ENCODE measurements around the gene SPIRE1. TPM values are rescaled to one million over a fixed set of nuclear protein-coding genes. Genes with fewer than 3 reads are reported as not detected.

SPIRE1 gene
- total RNA-seq, 2 experiments from 2014 or later, result 2.5 to 2.7 TPM

DNA sequence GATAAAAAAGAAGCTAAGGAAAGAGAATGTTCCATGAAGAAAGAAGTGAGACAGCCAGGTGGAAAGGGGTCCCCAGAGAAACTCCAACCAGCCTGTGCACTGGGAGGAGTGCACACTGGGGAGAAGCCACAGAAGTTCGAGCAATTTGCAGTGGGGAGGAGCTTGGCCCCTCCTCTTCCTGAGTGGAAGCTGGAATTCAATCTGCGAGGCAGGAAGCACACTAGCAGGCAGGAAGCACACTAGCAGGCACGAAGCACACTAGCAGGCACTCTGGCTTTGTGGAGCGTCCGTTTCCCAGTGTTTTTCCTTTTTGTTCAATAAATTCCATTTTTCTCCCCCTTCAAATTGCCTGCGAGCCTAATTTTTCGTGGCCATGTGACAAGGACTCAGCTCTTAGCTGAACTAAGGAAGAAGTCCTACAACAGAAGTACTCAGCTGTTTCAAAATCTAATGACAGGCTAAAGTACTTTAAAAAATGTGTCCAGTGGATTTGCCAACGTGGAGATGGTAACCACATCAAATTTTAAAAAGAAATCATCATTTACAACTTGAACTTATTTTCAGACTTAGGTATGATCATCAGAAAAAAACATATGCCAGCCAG, 21.4 kb upstream of the SPIRE1 start:
- ChIA-PET POLR2A (interaction anchor here (1.4 kb wide), 1 partner anchor 23 kb away, joined by 5 read pairs; the partner anchor contains the start of gene CEP76), CTCF (no interaction called here)
- peaks cover 10% of the 10 kb centered on the region for H3K4me1 Mint-ChIP-seq (ENCODE audit: low read depth)
- H3K9me3 Mint-ChIP-seq (ENCODE audit: insufficient read depth), result no peaks in the 10 kb centered on the region
- no peak for ATAC-seq
- H3K27ac Mint-ChIP-seq, result peak overlapping the region; percentile 67
- H3K4me3 Mint-ChIP-seq, result no peak overlapping the region
- no peak for DNase-seq
- no peaks in the 10 kb centered on the region for H3K27me3 Mint-ChIP-seq (ENCODE audit: low read depth)
- peaks cover 28% of the 10 kb centered on the region for H3K36me3 Mint-ChIP-seq (ENCODE audit: low read depth)

DNA sequence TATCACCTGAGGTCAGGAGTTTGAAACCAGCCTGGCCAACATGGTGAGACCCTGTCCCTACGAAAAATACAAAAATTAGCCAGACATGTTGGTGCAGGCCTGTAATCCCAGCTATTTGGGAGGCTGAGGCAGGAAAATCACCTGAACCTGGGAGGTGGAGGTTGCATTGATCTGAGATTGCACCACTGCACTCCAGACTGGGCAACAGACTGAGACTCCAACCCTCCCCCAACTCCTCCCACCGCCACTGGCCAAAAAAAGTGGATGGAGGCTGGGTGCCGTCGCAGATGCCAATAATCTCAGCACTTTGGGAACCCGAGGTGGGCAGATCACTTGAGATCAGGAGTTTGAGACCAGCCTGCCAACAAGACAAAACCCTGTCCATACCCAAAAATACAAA, 10.1 kb upstream of the SPIRE1 start:
- Mint-ChIP-seq H3K9me3 (ENCODE audit: insufficient read depth) (no peaks in the 10 kb centered on the region), H3K27me3 (ENCODE audit: low read depth) (no peaks in the 10 kb centered on the region), H3K36me3 (ENCODE audit: low read depth) (peaks cover 5% of the 10 kb centered on the region), H3K4me3 (no peak overlapping the region), H3K27ac (no peak overlapping the region), H3K4me1 (ENCODE audit: low read depth) (no peaks in the 10 kb centered on the region)
- no peak for DNase-seq
- no peak for ATAC-seq
- ChIA-PET CTCF (interaction anchor here (1.1 kb wide), 1 partner anchor 277 kb away, joined by 4 read pairs; no protein-coding TSS in a partner anchor), POLR2A (no interaction called here)

DNA sequence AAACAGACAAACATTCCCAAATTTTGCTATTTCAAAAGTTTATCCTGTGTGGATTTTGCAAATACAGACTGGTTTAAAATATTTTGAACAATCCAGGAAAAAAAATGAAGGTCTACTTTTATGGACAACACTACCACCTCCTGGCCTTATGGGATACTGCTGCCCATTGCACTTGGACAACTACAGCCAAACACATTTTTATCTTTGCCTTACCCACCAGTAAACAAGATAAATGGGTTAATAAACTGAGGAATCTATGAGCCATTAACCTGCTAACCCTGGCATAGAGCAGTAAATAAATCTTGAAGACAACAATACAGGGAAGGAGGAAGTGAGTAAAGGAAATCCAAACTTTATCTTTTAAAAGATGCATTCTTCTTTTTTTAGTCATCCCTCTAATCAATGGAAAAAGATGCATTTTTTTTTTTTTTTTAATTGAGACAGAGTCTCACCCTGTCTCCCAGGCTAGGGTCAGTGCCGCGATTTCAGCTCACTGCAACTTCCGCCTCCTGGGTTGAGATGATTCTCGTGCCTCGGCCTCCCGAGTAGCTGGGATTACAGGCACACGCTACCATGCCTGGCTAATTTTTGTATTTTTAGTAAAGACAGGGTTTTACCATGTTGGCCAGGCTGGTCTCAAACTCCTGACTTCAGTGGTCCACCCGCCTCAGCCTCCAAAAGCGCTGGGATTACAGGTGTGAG, 2.1 kb upstream of the SPIRE1 start:
- Mint-ChIP-seq H3K4me1 (ENCODE audit: low read depth) (peaks cover 10% of the 10 kb centered on the region), H3K9me3 (ENCODE audit: insufficient read depth) (no peaks in the 10 kb centered on the region), H3K36me3 (ENCODE audit: low read depth) (peaks cover 4% of the 10 kb centered on the region), H3K4me3 (no peak overlapping the region), H3K27ac (no peak overlapping the region), H3K27me3 (ENCODE audit: low read depth) (peaks cover 19% of the 10 kb centered on the region)
- ChIA-PET CTCF (interaction anchor here (1.0 to 7.1 kb wide), 8 partner anchors 20 to 332 kb away, joined by 3 to 73 read pairs (median 6); partner anchors contain the start of gene AFG3L2), POLR2A (no interaction called here)
- ATAC-seq (no peak), DNase-seq (peak; percentile 56)

DNA sequence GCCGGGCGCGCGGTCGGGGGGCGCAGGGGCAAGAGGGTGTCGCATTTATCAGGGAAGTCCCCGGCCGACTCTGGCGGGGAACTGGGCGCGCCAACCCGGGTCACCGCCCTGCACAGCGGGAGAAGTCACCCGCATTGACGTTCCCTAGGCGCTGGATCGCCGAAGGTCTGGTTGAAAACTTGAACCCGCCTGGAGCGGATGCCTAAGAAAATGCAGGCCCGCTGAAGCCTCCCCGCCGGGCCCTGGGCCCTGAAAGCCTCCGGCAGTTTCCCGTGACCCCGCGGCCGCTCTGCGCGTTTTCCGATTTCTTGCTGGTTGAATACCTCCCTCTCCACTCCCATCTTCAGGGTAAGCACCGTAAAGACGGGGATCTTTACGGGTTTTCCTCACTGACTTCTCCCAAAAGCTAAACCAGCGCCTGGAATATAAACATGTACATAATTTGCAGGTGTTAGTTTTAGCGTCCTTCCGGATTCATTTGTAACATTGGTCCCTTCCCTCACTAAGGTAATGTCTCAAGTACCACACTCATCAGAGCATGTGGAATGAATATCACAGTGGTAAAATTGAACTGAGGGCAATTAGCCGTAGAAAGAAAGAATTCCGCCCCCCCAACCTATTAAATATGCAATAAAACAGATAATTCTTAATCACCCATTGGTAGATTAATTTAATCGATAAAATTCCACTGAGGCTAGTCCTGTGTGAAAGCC, 675 bp upstream of the SPIRE1 start:
- ChIA-PET CTCF (interaction anchor here (1.1 to 7.1 kb wide), 6 partner anchors 18 to 331 kb away, joined by 3 to 73 read pairs (median 5); partner anchors contain the start of gene AFG3L2), POLR2A (no interaction called here)
- peak; percentile 34 for DNase-seq
- H3K4me1 Mint-ChIP-seq (ENCODE audit: low read depth), result peaks cover 10% of the 10 kb centered on the region
- H3K36me3 Mint-ChIP-seq (ENCODE audit: low read depth), result peaks cover 4% of the 10 kb centered on the region
- peak overlapping the region; percentile 65 for H3K4me3 Mint-ChIP-seq
- no peaks in the 10 kb centered on the region for H3K9me3 Mint-ChIP-seq (ENCODE audit: insufficient read depth)
- H3K27ac Mint-ChIP-seq, result no peak overlapping the region
- ATAC-seq, result no peak
- H3K27me3 Mint-ChIP-seq (ENCODE audit: low read depth), result peaks cover 19% of the 10 kb centered on the region

DNA sequence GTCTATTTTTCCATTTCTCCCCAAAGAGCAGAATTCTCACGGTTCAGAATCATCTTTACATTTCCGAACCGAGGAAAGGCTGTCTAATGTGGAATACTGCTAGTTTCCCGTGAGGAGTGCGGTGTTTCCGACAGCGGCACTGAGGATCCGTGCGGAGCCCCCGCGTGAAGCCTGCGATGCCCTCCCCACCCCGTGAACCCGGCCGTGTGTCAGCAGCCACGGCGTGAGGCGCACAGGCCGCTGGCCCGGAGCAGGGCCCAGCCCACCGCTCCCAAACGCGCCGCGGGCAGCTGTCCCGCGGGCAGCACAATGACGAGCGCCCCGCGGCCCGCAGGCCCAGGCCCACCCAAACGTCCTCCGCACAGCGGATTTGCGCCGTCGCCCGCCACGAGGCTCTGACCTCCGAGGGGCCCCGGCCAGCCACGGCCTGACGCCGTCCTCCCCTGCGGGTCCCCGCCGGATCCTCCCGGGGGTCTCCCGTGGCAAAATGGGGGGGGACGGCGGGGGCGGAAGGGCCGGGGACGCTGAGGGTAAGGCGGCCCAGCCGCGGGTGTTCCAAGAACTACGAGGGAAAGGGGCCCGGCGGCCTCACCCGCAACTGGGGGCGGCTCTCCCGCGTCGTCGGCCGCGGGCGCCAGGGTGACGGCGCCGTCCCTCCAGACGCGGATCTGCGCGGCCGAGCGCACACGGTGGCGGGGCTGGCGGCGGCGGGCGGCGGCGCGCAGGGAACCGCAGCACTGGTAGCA, 796 bp downstream of the SPIRE1 start:
- CTCF ChIA-PET, result interaction anchor here (1.1 to 7.1 kb wide), 2 partner anchors 244 to 264 kb away, joined by 3 to 73 read pairs; no protein-coding TSS in a partner anchor
- Mint-ChIP-seq H3K27ac (no peak overlapping the region), H3K4me1 (ENCODE audit: low read depth) (peaks cover 23% of the 10 kb centered on the region), H3K27me3 (ENCODE audit: low read depth) (peaks cover 19% of the 10 kb centered on the region), H3K36me3 (ENCODE audit: low read depth) (peaks cover 4% of the 10 kb centered on the region), H3K4me3 (peak overlapping the region; percentile 67), H3K9me3 (ENCODE audit: insufficient read depth) (no peaks in the 10 kb centered on the region)
- POLR2A ChIA-PET, result no interaction called here
- ATAC-seq (peak; percentile 65), DNase-seq (peak; percentile 27)

DNA sequence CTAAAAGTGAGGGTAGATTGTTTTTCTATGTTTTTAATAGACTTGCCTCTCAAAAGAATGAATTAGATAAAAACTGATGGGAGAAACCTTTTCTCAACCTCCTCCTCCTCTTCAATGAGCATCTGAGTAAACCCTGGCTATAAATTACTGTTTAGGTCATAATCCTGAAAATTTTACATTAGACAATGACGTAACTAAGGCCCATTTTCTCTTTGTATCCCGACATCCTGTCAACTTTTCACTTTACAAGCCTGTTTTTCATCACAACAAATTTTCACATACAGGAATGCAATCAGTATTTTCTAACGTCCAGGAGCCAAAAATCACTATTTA, 1.3 kb downstream of the SPIRE1 start:
- CTCF ChIA-PET, result no interaction called here
- Mint-ChIP-seq H3K27ac (peak overlapping the region; percentile 6), H3K9me3 (ENCODE audit: insufficient read depth) (no peaks in the 10 kb centered on the region), H3K27me3 (ENCODE audit: low read depth) (peaks cover 20% of the 10 kb centered on the region), H3K36me3 (ENCODE audit: low read depth) (peaks cover 4% of the 10 kb centered on the region), H3K4me3 (peak overlapping the region; percentile 67), H3K4me1 (ENCODE audit: low read depth) (peaks cover 23% of the 10 kb centered on the region)
- DNase-seq (no peak), ATAC-seq (no peak)
- POLR2A ChIA-PET, result no interaction called here

DNA sequence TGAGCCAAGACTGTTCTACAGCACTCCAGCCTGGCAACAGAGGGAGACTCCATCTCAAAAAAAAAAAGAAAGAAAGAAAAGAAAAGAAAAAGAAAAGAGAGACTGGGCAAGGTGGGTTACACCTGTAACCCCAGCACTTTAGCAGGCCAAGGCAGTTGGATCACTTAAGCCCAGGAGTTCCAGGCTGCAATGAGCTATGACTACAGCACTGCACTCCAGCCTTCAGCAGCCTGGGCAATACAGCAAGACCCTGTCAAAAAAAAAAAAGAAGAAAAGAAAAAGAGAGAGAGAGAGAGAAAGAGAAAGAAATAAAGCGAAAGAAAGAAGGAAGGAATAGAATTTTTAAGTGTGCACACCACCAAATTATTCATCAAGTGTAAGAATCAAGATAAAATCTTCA, 2.9 kb downstream of the SPIRE1 start:
- Mint-ChIP-seq H3K27me3 (ENCODE audit: low read depth) (peaks cover 21% of the 10 kb centered on the region), H3K27ac (no peak overlapping the region), H3K4me1 (ENCODE audit: low read depth) (peaks cover 23% of the 10 kb centered on the region), H3K9me3 (ENCODE audit: insufficient read depth) (no peaks in the 10 kb centered on the region), H3K4me3 (no peak overlapping the region), H3K36me3 (ENCODE audit: low read depth) (peaks cover 4% of the 10 kb centered on the region)
- no peak for ATAC-seq
- ChIA-PET CTCF (interaction anchor here (0.6 to 2.2 kb wide), 2 partner anchors 55 to 263 kb away, joined by 4 to 10 read pairs; no protein-coding TSS in a partner anchor), POLR2A (no interaction called here)
- no peak for DNase-seq

DNA sequence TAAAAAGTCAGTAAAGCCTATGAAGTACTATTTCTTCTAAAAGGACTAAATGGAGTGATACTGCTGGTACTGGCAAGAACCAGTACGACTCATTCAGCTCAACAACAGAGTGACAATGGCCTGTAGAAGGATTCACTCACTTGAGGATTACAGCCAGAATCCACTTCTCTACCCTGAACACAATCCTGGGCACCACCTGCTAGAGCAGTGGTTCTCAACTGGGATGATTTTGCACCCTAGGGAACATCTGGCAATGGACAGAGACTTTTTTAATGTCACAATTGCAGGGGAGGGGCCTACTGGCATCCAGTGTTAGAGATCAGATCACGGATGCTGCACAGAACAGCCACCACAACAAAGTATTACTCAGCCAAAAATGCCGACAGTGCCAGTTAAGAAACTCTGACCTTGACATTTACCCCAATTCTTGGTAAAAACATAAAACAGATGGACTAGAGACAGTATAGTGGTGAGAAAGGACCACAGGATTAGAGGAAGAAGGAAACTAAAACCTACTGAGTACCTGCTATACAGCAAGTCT, 5.0 kb downstream of the SPIRE1 start:
- Mint-ChIP-seq H3K9me3 (ENCODE audit: insufficient read depth) (no peaks in the 10 kb centered on the region), H3K4me1 (ENCODE audit: low read depth) (peaks cover 21% of the 10 kb centered on the region), H3K27ac (no peak overlapping the region), H3K4me3 (no peak overlapping the region), H3K36me3 (ENCODE audit: low read depth) (peaks cover 4% of the 10 kb centered on the region), H3K27me3 (ENCODE audit: low read depth) (peaks cover 14% of the 10 kb centered on the region)
- DNase-seq (peak; percentile 42), ATAC-seq (peak; percentile 25)
- CTCF ChIA-PET, result interaction anchor here (0.7 to 1.0 kb wide), 2 partner anchors 261 to 929 kb away, joined by 3 read pairs; no protein-coding TSS in a partner anchor
- POLR2A ChIA-PET, result no interaction called here

DNA sequence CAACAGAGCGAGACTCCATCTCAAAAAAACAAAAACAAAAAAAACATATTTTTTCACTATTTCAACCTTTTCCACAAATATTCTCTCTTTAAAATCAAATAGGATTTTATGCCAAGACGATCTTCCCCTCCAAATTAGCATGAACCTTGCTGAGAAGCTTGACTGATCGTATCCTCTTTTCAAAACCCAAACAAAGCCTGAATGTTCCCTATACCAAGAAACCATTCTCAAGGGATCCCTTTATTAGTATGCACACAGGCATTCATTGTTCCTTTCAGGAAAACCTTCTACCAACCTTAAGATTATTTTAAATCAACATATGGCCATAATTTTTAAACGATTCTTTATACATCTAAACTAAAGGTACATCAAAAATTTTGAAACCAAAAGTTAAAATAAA, 6.3 kb downstream of the SPIRE1 start:
- H3K27ac Mint-ChIP-seq, result no peak overlapping the region
- no peak for ATAC-seq
- CTCF ChIA-PET, result no interaction called here
- no peak for DNase-seq
- POLR2A ChIA-PET, result no interaction called here
- peaks cover 4% of the 10 kb centered on the region for H3K36me3 Mint-ChIP-seq (ENCODE audit: low read depth)
- H3K4me1 Mint-ChIP-seq (ENCODE audit: low read depth), result peaks cover 18% of the 10 kb centered on the region
- H3K9me3 Mint-ChIP-seq (ENCODE audit: insufficient read depth), result no peaks in the 10 kb centered on the region
- H3K4me3 Mint-ChIP-seq, result no peak overlapping the region
- peaks cover 13% of the 10 kb centered on the region for H3K27me3 Mint-ChIP-seq (ENCODE audit: low read depth)

DNA sequence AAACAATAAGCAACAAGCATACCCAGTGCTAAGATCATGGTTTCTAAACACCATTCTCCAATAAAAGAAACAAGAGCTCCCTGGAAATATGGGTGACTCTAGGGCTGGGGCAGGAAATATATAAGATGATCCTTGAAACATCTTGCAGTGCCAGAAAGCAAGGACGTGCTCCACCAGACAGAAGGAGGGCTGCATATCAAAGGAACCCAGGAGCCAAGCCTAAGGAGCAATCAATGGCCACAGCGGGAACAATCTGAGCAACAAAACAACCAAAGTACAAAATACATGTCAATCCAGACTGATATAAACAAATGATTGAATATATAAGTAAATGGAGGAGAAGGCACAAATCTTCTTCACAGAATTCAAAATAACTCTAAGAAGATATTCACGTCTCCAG, 10.1 kb downstream of the SPIRE1 start:
- peaks cover 6% of the 10 kb centered on the region for H3K4me1 Mint-ChIP-seq (ENCODE audit: low read depth)
- no peak for ATAC-seq
- H3K27me3 Mint-ChIP-seq (ENCODE audit: low read depth), result peaks cover 13% of the 10 kb centered on the region
- no peaks in the 10 kb centered on the region for H3K36me3 Mint-ChIP-seq (ENCODE audit: low read depth)
- no peak for DNase-seq
- no peak overlapping the region for H3K27ac Mint-ChIP-seq
- ChIA-PET POLR2A (no interaction called here), CTCF (no interaction called here)
- H3K9me3 Mint-ChIP-seq (ENCODE audit: insufficient read depth), result no peaks in the 10 kb centered on the region
- no peak overlapping the region for H3K4me3 Mint-ChIP-seq

DNA sequence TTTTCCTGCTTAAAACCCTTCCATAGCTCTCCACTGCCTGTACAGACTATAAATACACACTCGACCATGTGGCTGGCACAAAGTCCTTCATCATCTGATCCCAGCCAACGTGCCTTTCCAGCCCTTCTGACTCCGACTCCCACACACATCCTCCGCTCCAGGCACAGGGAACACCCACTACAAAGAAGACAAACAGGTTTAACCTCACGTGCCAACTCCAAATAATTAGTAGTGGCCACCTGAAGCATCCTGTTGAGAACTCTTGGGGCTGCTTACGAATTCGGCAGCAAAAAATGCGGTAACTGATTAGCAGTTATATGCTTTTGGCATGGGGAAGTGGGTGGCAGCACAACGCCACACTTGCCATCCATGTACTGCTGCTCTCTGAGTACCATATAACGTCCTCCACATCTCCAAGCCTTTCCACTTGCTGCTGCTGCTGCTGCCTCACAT, 12.1 kb downstream of the SPIRE1 start:
- Mint-ChIP-seq H3K36me3 (ENCODE audit: low read depth) (no peaks in the 10 kb centered on the region), H3K27me3 (ENCODE audit: low read depth) (peaks cover 17% of the 10 kb centered on the region), H3K4me3 (no peak overlapping the region), H3K27ac (no peak overlapping the region), H3K9me3 (ENCODE audit: insufficient read depth) (no peaks in the 10 kb centered on the region), H3K4me1 (ENCODE audit: low read depth) (no peaks in the 10 kb centered on the region)
- DNase-seq (no peak), ATAC-seq (no peak)
- CTCF ChIA-PET, result no interaction called here
- POLR2A ChIA-PET, result no interaction called here
